Activated CD8-positive, alpha-beta memory T cell treated with anti-CD3 and anti-CD28 coated beads, Interleukin-2, amount 10 ng/mL, durations not matched to agents 7 days and 5 days (primary cell): ENCODE data around the gene PRKAG3. TPM values are rescaled to one million over a fixed set of nuclear protein-coding genes. Genes with fewer than 3 reads are reported as not detected.

Experiments
- ATAC-seq: fragments of 150-1000 bp; cut with Tn5 transposase; one replicate; pipeline ENCODE4 v1.10.0; 2021; ENCODE audit warnings: moderate library complexity
- CTCF ChIA-PET: fragments of 350-600 bp; sonication (Branson Sonifier 250); formaldehyde crosslinking; loops from one replicate; lab custom pipeline; 2021; ENCODE audit warnings: antibody characterized with exemption; lab: Charles Lee
- DNase-seq: peaks from one replicate; pipeline ENCODE4 v3.0.0-alpha.2; 2020
- H3K27ac Mint-ChIP-seq: one replicate; pipeline ENCODE4 v1.8.0; 2021; ENCODE audit warnings: mild to moderate bottlenecking, mixed read lengths
- H3K27me3 Mint-ChIP-seq: one replicate; pipeline ENCODE4 v1.8.0; 2021; ENCODE audit warnings: mixed read lengths
- H3K36me3 Mint-ChIP-seq: one replicate; pipeline ENCODE4 v1.8.0; 2021; ENCODE audit warnings: mild to moderate bottlenecking, mixed read lengths
- H3K4me1 Mint-ChIP-seq: one replicate; pipeline ENCODE4 v1.8.0; 2021; ENCODE audit warnings: mixed read lengths
- H3K4me3 Mint-ChIP-seq: one replicate; pipeline ENCODE4 v1.8.0; 2021; ENCODE audit warnings: mild to moderate bottlenecking, moderate library complexity, mixed read lengths
- H3K9me3 Mint-ChIP-seq: one replicate; pipeline ENCODE4 v1.8.0; 2022; ENCODE audit warnings: low read depth, mixed read lengths
- total RNA-seq, 2 experiments: library from RNA; stranded (reverse); gene quantifications; one replicate each; pipeline ENCODE4 v1.2.3, GENCODE V29; 2021

The PRKAG3 gene
- total RNA-seq, 2 experiments from 2014 or later: not detected

DNA sequence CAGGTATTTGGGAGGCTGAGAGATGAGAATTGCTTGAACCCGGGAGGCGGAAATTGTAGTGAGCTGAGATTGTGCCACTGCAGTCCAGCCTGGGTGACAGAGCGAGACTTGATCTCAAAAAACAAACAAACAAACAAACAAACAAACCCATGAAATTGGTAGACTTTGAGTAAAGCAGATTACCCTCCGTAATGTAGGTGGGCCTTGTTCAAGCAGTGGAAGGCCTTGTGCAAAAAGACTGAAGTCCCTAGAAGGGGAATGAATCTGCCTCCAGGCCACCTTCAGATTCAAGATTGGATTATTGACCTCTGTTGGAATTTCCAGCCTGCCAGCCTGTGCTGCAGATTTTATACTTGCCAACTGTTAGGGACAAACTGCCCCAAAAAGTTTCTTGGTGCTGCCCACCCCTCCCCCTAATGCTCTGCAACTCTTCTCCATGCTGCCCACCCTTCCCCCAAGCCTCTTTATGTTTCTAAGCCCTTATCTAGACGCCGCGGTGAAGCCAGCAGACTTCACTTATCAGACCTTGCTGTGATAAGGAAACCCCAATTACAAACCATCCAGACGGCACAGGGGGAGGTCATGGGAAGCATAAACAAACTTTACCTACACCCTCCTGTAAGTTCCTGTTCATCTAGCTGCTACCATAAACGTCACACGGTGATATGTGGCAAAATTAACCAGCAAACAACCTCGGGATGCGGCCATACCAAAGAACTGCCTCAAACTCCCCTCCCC lies 32.7 kb downstream of the PRKAG3 start:
- Mint-ChIP-seq H3K36me3 (no peaks in the 10 kb centered on the region), H3K9me3 (no peaks in the 10 kb centered on the region), H3K4me1 (peaks cover 13% of the 10 kb centered on the region), H3K27ac (no peak overlapping the region), H3K27me3 (peaks cover 48% of the 10 kb centered on the region), H3K4me3 (no peak overlapping the region)
- ATAC-seq (no peak), DNase-seq (no peak)
- CTCF ChIA-PET: no interaction called here

DNA sequence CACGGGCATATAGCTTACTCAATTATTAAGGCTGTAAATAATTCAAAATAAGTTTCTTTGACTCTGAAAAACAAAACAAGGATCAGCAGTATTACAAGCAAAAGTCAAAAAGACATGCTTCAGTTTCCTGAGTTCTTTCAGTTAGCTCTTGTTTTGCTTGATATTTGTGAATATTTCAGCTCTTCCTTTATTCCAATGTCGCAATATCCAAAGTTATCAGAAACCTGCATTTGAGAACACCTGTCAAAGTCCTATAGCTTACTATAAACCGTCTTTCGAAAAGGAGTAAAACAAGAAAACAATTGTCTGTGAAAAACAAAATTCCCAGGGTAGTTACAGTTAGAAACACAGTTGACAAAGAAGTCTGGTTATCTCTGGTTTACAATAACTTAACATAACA lies 34.9 kb downstream of the PRKAG3 start:
- ATAC-seq (no peak), DNase-seq (no peak)
- Mint-ChIP-seq H3K9me3 (no peaks in the 10 kb centered on the region), H3K27me3 (peaks cover 60% of the 10 kb centered on the region), H3K36me3 (no peaks in the 10 kb centered on the region), H3K4me1 (peaks cover 4% of the 10 kb centered on the region), H3K4me3 (no peak overlapping the region), H3K27ac (no peak overlapping the region)
- CTCF ChIA-PET: no interaction called here

DNA sequence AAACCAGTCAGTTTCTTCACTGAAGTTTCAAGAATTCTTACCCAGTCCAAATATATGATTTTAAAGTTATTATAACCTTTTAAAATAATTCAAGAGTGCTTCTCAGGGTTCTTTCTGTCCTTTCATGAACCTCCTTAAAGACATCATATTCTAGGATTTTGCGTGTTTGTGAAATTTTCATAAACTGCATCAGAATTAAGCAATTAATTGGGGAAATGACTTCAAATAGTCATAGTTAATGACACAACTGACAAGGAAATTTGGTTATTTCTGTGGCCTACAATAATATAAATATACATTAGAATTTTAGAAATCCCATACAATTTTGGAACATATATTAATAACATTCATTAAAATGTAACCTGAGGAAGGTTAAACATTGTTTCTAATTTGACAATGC lies 39.2 kb downstream of the PRKAG3 start:
- ATAC-seq (no peak), DNase-seq (no peak)
- no peaks in the 10 kb centered on the region for H3K9me3 Mint-ChIP-seq
- H3K4me3 Mint-ChIP-seq: no peak overlapping the region
- CTCF ChIA-PET: no interaction called here
- peaks cover 56% of the 10 kb centered on the region for H3K27me3 Mint-ChIP-seq
- no peak overlapping the region for H3K27ac Mint-ChIP-seq
- H3K4me1 Mint-ChIP-seq: no peaks in the 10 kb centered on the region
- no peaks in the 10 kb centered on the region for H3K36me3 Mint-ChIP-seq

GRCh38 chr2:218788529-218789255 lies 42.9 kb downstream of the PRKAG3 start:
- no peak overlapping the region for H3K27ac Mint-ChIP-seq
- no peaks in the 10 kb centered on the region for H3K36me3 Mint-ChIP-seq
- H3K9me3 Mint-ChIP-seq: no peaks in the 10 kb centered on the region
- ATAC-seq: no peak
- DNase-seq: no peak
- peaks cover 45% of the 10 kb centered on the region for H3K27me3 Mint-ChIP-seq
- H3K4me3 Mint-ChIP-seq: no peak overlapping the region
- no peaks in the 10 kb centered on the region for H3K4me1 Mint-ChIP-seq
- CTCF ChIA-PET: interaction anchor here (1.9 kb wide), 1 partner anchor 19 kb away, joined by 5 read pairs; no protein-coding TSS in a partner anchor

DNA sequence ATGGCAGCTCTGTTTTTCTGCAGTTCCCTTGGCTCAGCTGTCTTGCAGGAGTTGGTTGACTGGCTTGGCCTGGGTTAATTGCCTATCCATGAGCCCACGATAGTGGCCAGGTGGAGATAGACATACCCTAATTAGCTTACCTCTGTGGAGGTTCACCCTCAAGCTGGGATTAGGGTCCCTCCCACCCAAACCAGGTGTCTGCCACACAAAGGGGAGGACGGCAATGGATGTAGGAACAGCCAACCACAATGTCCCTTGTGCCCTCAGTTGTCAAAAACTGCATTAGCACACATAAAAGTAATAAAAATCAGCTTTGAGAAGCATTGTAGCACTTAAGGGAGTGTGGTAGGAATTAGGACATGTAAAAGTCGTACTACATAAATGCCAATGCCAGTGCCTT lies 45.5 kb downstream of the PRKAG3 start:
- DNase-seq (no peak), ATAC-seq (no peak)
- Mint-ChIP-seq H3K4me3 (no peak overlapping the region), H3K27ac (no peak overlapping the region), H3K4me1 (peaks cover 4% of the 10 kb centered on the region), H3K9me3 (no peaks in the 10 kb centered on the region), H3K27me3 (peaks cover 49% of the 10 kb centered on the region), H3K36me3 (peaks cover 4% of the 10 kb centered on the region)
- CTCF ChIA-PET: no interaction called here

DNA sequence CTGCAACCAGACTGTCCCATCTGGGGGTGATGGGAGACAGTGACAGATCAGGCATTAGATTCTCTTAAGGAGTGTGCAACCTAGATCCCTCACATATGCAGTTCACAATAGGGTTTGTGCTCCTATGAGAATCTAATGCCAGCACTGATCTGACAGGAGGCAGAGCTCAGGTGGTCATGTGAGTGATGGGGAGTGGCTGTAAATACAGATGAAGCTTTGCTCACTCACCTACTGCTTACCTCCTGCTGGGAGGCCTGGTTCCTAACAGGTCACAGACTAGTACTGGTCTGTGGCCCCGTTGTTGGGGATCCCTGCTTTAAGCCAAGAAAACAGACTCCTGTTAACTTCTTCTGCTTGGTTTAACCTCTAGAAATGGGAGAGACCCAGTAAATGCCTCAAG lies 46.5 kb downstream of the PRKAG3 start:
- Mint-ChIP-seq H3K27me3 (peaks cover 51% of the 10 kb centered on the region), H3K27ac (no peak overlapping the region), H3K36me3 (peaks cover 4% of the 10 kb centered on the region), H3K9me3 (no peaks in the 10 kb centered on the region), H3K4me1 (peaks cover 9% of the 10 kb centered on the region), H3K4me3 (no peak overlapping the region)
- CTCF ChIA-PET: no interaction called here
- ATAC-seq (no peak), DNase-seq (no peak)

DNA sequence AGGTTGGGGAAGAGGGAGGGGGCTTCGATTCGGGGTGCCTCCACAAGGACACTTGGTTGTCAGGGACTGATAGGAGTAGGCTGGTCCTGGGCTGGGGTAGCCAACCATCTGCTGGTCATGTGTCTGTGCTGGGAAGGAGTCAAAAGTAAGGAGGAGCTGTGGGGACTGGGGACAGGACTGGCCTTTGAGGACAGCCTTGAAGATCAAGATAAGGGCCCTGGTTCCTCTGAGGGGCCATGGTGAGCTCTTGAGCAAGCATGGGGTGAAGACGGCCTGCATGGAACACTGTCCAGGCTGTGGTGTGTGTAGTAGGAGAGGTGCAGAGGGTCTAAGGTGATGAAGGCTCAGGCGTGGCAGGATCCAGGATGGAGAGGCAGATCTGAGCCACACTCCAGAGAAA lies 47.9 kb downstream of the PRKAG3 start:
- H3K36me3 Mint-ChIP-seq: peaks cover 4% of the 10 kb centered on the region
- peaks cover 9% of the 10 kb centered on the region for H3K4me1 Mint-ChIP-seq
- no peak overlapping the region for H3K27ac Mint-ChIP-seq
- no peak for DNase-seq
- CTCF ChIA-PET: no interaction called here
- H3K4me3 Mint-ChIP-seq: no peak overlapping the region
- H3K27me3 Mint-ChIP-seq: peaks cover 58% of the 10 kb centered on the region
- H3K9me3 Mint-ChIP-seq: no peaks in the 10 kb centered on the region
- no peak for ATAC-seq

DNA sequence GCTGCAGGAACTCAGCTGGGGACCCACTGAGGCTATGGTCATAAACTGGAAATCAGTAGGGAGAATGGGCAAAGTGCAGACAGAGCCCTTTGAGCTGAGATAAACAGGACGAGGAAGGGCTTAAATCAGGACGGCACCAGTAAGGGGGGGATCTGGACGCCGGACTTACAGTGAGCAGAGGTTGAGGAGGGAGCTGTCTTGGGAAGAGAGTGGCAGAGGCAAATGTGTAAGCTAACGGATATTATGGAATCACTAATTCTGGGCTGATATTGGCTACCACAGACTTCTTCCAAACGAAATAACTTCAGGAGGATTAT lies 49.1 kb downstream of the PRKAG3 start:
- CTCF ChIA-PET: interaction anchor here (1.3 to 1.8 kb wide), 2 partner anchors 48 to 68 kb away, joined by 3 to 4 read pairs; no protein-coding TSS in a partner anchor
- ATAC-seq (no peak), DNase-seq (no peak)
- H3K4me3 Mint-ChIP-seq: no peak overlapping the region
- H3K27me3 Mint-ChIP-seq: peaks cover 59% of the 10 kb centered on the region
- peaks cover 8% of the 10 kb centered on the region for H3K36me3 Mint-ChIP-seq
- H3K9me3 Mint-ChIP-seq: peaks cover under 1% of the 10 kb centered on the region
- H3K27ac Mint-ChIP-seq: no peak overlapping the region
- H3K4me1 Mint-ChIP-seq: peaks cover 9% of the 10 kb centered on the region

DNA sequence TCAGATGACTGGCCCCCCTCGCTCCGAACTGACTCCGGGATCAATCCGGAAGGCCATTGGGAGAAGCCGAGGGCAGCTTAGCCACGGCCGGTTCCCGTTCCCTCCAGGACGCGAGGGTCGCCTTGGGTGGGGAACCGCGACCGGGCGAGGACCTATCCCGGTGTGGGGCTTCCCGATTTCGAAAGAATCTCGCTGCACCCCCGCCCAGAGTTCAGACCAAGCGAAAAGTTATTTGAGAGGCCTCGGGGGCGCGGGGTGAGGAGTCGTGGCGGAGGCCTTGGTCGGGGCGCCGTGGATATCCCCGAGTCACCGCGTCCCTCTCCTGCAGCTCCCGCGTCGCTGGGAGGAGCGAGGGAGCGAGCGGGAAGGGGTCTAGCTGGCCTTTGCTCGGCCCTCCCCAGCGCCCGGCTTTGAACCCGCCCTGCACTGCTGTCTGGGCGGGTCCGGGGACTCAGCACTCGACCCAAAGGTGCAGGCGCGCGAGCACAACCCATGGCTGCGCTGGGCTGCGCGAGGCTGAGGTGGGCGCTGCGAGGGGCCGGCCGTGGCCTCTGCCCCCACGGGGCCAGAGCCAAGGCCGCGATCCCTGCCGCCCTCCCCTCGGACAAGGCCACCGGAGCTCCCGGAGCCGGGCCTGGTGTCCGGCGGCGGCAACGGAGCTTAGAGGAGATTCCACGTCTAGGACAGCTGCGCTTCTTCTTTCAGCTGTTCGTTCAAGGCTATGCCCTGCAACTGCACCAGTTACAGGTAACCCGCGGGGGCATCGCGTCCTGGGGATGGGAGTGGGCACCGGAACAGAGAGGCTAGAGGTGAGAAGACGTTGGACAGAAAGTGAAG lies 49.7 kb downstream of the PRKAG3 start, which contains the start of gene CYP27A1:
Gene CYP27A1 (plus strand): TSS at position 457 of the 837 bp plus-strand sequence. CDS start 36 bp downstream, at position 493.
- no peak for ATAC-seq
- CTCF ChIA-PET: interaction anchor here (1.3 to 1.8 kb wide), 2 partner anchors 48 to 69 kb away, joined by 3 to 4 read pairs; no protein-coding TSS in a partner anchor

DNA sequence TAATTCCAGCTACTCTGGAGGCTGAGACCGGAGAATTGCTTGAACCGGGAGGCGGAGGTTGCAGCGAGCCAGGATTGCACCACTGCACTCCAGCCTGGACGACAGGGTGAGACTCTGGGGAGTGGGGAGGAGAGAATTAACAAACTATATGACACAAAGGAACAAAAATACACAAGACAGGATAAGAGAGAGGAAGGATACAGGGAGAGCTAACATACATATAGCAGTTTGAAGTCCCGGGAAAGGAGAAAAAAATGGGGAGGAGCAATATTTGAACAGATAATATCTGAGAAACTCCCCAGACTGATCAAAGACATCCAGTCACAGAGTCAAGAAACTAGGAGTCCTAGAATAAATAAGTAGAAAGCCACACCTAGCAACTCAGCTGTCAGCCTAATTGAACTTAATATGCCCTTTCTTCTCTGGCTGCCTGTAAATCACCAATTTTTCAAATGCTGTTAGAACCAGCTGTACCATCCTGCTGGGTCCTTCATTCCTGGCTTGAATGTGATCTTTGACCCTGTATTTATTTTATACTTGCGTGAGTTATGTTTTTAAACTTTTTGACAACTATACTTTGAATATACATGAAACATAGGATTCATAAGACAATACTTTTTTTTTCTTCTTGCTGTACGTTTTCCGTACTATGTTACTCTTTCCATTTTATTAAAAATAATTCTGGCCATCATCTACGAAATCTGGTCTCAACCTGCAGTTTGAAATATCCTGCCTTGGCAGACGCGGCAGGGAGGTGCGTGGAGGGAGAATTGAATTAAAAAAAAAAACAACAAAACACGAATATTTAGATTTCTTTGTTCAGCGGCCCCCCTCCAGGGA lies 50.5 kb downstream of the PRKAG3 start:
- CTCF ChIA-PET: no interaction called here
- Mint-ChIP-seq H3K4me1 (peaks cover 9% of the 10 kb centered on the region), H3K9me3 (peaks cover 6% of the 10 kb centered on the region), H3K4me3 (no peak overlapping the region), H3K36me3 (peaks cover 15% of the 10 kb centered on the region), H3K27me3 (peaks cover 58% of the 10 kb centered on the region), H3K27ac (no peak overlapping the region)
- DNase-seq (no peak), ATAC-seq (no peak)

More for the DNA sequence above, 49.7 kb downstream of the PRKAG3 start, which contains the start of gene CYP27A1:
- peaks cover 5% of the 10 kb centered on the region for H3K9me3 Mint-ChIP-seq
- peaks cover 59% of the 10 kb centered on the region for H3K27me3 Mint-ChIP-seq
- H3K27ac Mint-ChIP-seq: no peak within 1 kb of the TSS
- peaks cover 12% of the 10 kb centered on the region for H3K36me3 Mint-ChIP-seq
- H3K4me3 Mint-ChIP-seq: no peak within 1 kb of the TSS
- no peak for DNase-seq
- peaks cover 9% of the 10 kb centered on the region for H3K4me1 Mint-ChIP-seq

DNA sequence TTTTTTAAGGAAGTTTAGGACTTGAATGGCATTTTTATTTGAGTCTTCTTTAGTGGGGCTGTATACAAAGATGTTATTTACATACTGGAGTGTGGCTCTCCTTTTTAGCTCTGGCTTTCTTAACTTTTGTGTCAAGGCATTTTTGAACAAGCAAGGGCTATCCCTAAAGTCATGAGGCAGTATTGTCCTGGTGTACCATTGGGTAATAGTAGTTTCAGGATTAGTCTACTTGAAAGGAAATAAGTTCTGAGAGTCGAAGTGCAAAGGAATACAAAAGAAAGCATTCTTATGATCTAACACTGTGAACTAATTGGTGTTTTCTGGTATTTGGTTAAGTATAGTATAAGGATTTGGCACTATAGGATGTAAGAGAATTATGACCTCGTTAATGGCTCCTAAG lies 51.6 kb downstream of the PRKAG3 start:
- CTCF ChIA-PET: no interaction called here

DNA sequence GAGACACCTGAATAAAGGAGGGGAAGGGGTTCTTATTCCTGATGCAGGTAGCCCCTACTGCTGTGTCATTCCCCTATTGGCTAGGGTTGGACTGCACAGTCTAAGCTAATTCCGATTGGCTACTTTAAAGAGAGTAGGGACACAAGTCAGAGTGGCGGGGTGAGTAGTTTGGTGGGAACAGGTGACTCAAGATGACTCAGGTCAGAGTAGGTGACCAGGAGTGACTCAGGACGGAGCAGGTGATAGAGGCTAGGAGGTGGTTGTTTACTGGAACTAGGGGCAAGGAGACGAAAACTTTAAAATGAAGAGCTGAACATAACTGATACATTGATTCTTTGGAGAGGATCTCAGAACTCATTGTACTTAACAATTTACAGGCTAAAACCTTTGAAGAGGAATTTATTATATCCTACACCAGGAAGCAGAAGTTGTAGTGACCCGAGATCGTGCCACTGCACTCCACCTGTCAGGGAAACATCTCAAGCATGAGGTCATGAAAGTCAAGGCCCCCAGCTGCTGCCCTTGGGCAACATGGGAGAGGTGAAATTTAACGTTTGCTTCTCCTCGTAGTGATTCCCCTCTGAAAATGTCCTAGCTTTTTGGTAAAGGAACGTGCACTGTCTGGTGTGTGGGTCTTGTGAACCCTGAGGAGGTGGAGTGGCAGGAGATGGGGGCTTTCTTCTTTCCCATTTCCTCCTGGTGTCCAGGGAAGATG lies 54.2 kb downstream of the PRKAG3 start:
- no peak for ATAC-seq
- Mint-ChIP-seq H3K4me3 (no peak overlapping the region), H3K36me3 (peaks cover 19% of the 10 kb centered on the region), H3K27ac (no peak overlapping the region), H3K9me3 (peaks cover 8% of the 10 kb centered on the region), H3K4me1 (peaks cover 8% of the 10 kb centered on the region), H3K27me3 (peaks cover 30% of the 10 kb centered on the region)
- CTCF ChIA-PET: no interaction called here
- no peak for DNase-seq

More for the DNA sequence above, 51.6 kb downstream of the PRKAG3 start:
- no peak for DNase-seq
- Mint-ChIP-seq H3K36me3 (peaks cover 19% of the 10 kb centered on the region), H3K27ac (no peak overlapping the region), H3K4me1 (peaks cover 9% of the 10 kb centered on the region), H3K27me3 (peaks cover 50% of the 10 kb centered on the region), H3K4me3 (no peak overlapping the region), H3K9me3 (peaks cover 8% of the 10 kb centered on the region)
- ATAC-seq: no peak
